HTERT RPE-1 (cell line): ENCODE measurements around the gene SRPK2.
"Not testable (repeated sequence)": the region's sequence is repeated elsewhere in the genome, so short reads cannot be mapped to it uniquely, and the experiment has no call there.

Experiments
- in situ Hi-C: fragments of 300-500 bp; cut with MboI; formaldehyde crosslinking; loops from 4 replicates; pipeline ENCODE4 v1.14.3; 2020; ENCODE audit warnings: low sequenced_read_pairs

Gene SRPK2

DNA sequence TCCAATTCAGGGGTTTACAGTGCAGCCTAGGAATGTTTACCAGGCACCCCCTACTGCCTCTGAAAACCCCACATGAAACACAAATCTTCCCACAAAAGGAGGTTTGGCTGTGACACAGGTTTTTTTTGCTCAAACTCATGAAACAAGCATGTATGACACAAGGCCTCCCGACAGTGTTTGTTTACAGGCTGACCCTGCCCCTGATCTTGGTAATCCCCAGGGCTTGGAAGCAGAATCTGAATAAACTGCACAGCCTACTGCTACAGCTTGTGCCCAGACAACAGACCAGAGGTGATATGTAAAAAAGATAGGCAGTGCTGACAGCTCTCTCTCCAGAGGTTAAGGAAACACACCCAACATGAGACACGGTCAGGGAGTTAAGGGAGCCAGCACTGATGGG is 190.5 kb downstream of the SRPK2 start:
- in situ Hi-C loops, result no loop called here

DNA sequence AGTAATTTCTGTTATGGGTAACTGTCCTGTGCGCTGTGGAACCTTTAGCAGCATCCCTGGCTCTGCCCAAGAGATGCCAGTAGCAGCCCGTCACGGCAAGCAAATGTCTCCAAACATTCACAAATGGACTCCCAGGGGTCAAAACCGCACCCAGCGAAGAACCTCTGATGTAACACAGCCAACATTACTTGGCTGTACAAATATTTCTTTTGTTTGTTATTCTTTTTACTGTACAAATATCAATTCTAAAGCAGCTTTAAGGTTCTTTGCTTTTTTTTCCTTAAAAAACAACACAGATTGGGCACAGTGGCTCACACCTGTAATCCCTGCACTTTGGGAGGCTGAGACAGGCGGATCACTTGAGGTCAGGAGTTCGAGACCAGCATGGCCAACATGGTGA is 192.2 kb downstream of the SRPK2 start:
- in situ Hi-C loops, result no loop called here

DNA sequence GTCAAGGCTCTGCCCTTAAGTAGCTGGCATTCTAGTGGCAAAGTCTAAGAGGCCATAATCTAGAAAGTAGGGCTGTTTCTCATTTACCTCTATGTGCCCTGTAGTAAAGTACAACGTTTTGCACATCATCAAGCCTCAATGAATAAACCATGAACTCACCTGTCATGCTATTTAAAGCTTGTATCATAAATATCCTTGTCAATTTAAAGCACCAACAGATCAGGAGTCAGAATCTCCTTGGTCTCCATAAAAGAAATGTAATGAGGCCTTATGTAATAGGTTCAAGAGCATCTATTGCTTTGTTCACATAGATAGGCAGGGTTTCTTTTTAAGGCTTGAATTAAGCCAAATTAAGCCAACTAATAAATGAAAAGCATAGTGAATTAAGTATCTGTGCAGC is 192.8 kb downstream of the SRPK2 start:
- in situ Hi-C loops, result no loop called here

DNA sequence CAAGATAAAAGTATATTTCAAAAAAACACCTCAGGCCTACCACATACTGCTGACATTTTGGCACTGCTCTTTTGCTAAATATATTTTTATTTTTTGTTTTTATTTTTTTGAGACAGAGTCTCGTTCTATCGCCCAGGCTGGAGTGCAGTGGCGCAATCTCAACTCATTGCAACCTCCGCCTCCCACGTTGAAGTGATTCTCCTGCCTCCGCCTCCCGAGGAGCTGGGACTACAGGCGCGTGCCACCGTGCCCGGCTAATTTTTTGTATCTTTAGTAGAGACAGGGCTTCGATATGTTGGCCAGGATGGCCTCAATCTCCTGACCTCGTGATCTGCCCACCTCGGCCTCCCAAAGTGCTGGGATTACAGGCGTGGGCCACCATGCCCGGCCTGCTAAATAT is 193.8 kb downstream of the SRPK2 start:
- in situ Hi-C loops, result not testable (repeated sequence)

DNA sequence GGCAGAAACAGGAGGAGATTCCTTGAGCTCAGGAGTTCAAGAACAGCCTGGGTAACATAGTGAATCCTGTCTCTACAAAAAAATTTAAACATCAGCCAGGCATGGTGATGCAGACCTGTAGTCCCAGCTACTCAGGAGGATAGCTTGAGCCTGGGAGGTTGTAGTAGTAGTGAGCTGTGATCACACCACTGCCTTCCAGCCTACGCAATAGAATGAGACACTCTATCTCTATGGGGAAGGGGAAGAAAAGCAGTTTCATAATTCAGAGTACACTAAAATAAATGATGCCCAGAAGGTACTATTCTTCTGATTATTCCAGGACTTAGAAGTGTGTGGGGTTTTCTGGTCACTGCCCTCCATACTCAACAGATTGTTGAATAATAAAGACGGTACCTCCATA is 197.4 kb downstream of the SRPK2 start:
- in situ Hi-C loops, result no loop called here

DNA sequence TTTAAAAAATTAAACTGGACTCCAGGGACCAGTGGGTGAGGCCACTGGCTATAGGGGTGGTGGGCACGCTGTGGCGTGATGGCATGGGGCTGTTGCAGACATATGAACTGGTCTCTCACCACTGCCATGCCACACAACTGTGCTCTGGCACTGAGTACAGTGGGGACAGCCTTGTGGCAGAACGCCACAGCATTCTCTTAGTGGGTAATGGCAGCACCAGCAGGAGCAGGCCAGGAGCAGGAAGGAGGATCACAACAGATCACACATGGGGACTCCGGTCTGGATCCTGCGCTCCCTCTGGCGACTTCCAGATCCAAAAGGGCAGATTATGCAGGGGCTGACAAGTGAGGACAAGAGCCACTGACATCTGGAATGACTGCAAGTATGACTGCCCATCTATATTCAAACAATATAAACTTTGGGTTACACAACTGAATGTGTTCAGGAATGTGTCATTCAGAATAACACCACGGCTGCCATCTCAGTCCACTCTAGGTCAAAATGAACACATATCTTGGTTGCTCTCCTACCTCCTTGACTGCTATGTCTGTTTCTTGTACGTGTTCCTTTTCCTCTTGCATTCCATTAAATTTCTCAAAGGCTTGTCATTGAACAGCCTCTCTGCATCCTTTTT is 198.7 kb downstream of the SRPK2 start:
- in situ Hi-C loops, result no loop called here

DNA sequence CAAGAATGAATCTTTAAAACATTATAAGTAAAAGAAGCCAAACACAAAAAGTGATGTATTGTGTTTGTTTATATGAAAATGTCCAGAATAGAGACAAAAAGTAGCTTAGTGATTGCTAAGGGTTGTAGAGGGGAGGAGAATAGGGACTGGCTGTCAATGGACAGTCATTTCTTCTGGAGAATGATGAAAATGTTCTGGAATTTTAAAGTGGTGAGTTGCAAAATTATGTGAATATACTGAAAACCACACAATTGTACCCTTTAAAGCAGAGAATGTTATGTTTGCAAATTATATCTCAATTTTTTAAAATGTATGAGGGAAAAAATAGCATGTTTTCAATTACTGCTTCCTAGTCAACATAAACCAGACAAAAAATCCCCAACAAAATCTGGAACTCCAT is 200.5 kb downstream of the SRPK2 start:
- in situ Hi-C loops, result no loop called here

DNA sequence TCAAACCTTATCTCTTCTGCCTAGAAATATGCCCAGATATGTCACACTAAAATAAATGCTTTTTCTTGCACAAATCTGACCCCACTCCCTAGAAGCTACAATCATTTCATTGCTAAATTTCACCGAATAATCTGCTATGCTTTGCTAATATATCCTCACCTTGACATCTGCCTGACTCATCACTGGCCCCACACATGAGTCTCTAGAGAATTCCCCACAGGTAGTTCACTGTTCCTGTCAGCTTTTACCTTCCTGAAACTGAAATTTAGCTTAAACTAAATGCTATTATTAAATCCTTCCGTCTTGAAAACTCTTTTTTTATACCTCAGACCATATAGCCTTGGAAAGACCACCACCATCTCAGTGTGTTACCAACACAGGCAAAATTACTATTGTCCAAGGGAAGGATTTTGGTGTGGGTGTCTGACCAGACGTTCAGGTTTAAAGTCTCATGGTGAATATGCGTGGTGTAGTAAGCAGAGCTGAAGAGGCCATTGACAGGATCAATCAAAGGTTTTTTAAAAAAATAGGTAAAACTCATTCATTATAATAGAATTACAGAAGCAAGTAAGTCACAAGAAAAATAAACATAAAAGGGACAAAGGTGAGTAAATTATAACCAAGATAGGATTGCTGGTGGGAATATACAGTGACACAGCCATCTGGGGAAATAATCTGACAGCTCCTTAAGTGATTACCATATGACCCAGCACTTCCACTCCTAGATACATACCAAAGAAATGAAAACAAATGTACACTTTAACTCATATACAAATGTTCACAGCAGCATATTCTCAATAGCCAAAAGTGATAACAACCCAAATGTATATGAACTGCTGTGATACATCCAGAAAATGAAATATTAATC is 201.2 kb downstream of the SRPK2 start:
- in situ Hi-C loops, result no loop called here

DNA sequence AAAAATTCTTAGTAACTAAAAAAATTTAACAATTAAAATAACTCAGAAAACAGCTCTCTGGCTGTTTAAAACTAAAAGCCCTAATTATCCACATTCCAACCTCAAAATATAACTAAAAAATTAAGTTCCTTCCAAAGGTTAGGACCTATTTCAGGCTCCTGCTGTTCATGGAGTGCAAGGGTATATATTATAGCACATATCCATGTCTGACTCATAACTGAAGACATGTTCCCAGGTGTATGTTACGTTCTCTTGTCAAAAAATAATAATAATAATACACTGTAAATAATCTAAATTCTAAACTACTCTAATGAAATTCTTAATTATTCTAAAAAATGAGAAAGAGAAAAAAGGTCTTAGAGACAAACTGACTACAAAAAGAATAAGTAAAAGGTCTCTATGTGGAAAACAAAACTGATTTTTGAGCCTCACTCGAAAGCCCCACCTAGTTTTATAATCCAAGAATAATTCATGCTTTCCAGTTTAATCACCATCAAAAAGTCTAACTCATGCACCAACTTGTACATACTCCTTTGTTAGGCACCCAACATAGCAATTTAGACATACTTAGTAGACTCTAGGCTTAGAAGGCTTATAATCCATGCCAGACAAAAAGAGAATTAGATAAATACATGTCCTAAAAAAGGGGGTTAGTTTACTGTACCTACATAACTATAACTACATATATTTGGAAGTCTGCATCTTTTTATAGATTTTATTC is 203.3 kb downstream of the SRPK2 start:
- in situ Hi-C loops, result no loop called here

DNA sequence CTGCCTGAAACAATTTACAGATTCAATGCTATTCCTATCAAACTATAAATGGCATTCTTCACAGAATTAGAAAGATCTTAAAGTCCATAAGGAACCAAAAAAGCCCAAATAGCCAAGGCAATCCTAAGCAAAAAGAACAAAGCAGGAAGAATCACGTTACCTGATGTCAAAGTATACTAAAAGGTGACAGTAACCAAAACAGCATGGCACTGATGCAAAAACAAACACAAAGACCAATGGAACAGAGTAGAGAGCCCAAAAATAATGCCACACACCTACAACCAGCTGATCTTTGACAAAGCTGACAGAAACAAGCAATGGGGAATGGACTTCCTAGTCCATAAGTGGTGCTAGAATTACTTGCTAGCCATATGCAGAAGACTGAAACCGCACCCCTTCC is 208.7 kb downstream of the SRPK2 start:
- in situ Hi-C loops, result no loop called here

DNA sequence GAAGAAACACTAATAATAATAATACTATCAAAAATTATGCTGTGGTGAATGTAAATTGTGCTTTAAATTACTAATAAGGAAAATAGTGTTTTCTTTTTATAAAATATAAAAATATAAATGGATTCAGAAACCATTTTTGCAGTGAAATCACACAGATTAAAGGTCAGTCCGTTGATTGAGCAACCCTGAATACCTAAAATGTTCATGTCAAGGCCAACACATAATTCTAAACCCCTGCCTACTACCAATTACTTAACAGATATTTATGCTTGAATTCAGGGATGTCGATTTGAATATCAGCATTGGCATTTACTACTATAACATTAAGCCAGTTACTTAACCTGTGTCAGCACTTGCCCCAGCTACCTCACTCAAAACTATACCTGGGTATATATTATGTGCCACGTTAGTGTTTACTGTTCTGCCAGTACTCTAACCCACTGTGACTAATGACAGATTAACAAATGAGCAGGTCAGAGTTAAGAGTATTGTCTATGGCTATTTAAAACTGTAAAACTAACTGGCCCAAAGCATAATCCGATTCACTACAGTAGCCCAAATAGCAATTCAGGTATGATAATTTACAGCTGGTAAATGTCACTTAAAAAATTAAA is 209.7 kb downstream of the SRPK2 start:
- in situ Hi-C loops, result no loop called here

DNA sequence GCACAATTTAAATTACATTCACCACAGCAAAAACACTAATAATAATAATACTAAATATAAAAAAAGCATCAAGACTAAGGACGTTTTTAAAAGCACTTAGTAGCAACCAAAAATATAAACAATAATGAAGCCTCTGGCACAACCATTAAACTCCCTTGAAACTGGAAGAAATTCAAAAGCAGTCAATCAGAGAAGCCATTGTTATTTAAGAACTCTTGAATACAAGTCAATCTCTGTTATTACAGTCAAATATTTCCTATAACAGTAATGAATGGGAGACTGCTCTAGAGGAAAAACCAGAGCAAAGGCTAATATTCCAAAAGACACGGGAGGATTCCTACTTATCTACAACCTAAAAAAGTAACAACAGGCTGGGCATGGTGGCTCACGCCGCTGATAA is 210.5 kb downstream of the SRPK2 start:
- in situ Hi-C loops, result no loop called here

DNA sequence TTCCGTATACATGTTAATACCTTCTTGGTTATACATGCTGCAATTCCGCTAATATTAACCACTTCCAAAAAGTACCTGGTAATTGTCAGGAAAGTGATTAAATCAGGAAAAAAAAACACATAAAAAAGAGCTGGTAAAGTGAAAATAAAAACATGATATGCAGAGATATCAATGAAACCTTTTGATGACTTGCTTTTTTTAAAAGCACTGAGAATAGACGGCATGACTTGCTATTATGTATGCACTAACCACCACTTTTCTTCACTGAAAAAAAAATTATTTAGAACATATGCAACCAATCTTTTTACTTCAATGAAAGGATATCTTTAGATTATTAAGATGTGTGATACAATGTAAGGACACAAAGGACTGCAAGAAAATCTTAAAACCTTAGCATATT is 211.7 kb downstream of the SRPK2 start:
- in situ Hi-C loops, result no loop called here

DNA sequence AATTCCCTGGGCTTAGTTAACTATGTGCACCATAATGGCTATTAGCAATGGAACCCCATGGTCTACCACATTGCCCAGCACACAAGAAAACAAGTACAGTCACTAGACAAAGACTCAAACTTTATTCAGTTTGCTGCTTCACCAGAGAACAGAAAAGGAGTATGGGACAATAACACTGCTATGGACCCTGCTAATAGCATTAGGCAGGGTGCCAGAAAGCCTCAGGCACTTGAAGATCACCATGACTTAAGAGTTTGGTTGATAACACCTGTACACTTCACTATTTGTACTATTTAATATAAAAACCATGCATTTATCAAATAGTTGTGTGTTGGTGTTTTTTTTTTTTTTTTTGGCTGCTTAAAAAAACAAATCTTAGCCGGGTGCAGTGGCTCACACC is 215.1 kb downstream of the SRPK2 start:
- in situ Hi-C loops, result no loop called here

DNA sequence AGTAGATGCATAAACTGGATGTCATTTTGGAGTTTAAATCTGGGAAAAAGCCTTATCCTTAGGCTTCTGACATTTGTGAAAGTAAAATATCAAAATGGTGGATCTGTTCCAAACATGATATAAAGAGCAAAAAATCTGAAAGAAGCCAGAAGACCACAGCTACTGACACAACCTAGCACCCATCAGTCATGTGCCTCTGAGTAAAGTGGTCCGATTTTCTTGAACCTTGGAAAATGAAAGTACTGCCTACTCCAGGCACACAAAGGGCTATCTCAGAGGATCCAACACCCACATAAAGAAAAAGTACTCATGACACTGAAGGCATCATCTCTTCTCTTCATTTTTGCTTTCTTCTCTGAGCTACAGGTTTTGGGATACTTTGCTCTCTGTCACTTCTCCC is 224.0 kb downstream of the SRPK2 start:
- in situ Hi-C loops, result no loop called here

DNA sequence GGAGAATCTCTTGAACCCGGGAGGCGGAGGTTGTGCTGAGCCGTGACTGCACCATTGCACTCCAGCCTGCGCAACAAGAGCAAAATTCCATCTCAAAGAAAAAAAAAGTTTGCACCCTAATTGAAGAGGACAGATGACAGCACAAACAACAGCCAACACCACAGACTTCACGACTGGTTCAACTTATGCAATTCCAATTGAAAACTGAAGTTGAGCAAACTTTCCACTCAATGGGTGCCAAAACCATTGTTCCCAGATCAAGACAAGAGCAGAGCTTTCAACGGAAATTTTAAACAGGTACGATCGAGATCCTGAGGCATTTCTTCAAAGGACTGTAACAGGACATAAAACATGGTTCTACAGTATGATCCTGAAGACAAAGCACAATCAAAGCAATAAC is 225.0 kb downstream of the SRPK2 start:
- in situ Hi-C loops, result no loop called here

DNA sequence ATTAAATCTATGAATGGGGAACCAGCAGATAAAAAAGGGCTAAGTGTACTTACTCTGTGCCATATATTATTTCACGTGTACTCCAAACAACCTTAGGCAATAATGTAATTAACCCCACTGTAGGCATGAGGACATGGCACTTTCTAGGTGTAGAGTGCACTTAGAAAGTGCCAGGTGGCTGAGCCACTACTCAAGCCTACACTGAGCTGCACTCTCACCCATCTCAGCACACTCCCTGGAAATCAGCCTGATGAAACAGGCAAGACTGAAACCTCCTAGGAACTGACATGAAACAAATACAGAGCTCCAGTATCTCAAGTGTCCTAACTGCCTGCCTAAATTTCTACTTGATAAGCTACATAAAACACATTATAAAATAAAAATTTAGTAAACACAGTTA is 227.4 kb downstream of the SRPK2 start:
- in situ Hi-C loops, result no loop called here

DNA sequence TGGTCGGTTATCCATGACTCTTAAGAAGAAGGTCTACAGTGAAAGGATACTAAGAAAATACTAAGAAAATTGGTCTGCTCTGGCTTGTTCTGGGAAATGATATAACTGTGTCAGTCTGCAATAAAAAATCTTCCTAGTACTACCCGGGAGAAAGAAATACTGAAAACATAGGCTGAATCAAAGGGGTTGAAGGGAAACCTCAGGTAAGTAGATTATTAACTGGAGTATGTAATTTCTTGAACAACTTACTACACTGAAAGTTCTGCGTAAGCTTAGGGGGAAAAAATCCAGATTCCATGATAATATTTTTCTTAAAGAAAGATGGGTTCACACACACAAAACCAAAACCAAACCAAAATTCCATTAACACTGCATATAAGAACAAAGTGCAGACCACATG is 231.4 kb downstream of the SRPK2 start:
- in situ Hi-C loops, result no loop called here

DNA sequence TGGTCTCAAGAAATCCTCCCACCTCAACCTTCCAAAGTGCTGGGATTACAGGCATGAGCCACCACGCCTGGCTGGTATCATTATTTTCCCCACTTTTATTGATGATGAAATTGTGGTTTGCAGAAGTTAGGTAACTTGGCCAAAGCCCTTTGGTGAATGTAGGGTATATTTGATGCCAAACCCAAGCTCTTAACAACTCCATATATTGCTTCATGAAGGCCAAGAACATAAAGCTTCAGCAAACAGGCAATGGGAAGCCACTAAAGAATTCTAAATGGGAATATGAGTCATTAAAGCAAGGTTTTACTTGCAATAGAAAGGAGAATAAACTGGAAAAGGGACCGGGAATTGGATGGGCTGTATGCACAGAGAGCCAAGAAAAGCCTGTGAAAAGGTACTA is 232.0 kb downstream of the SRPK2 start:
- in situ Hi-C loops, result no loop called here

DNA sequence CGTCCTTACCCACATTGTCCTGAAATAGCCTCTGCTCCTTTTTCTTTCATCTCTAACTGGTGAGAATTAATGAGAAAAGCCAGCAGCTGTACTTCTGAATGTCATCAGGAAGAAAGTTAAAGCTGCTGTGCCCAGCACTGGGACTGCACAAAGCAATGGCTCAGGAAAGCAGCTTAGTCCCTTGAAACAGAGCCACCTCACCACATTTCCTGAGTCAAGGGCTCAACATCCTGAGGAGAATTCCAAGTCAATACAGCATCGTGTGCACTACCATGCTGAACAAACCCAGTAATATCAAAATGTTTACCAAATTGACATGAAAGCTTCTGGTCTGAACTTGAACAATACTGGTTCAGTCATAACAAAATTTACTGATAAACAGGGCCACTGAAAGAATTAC is 234.6 kb downstream of the SRPK2 start:
- in situ Hi-C loops, result no loop called here

DNA sequence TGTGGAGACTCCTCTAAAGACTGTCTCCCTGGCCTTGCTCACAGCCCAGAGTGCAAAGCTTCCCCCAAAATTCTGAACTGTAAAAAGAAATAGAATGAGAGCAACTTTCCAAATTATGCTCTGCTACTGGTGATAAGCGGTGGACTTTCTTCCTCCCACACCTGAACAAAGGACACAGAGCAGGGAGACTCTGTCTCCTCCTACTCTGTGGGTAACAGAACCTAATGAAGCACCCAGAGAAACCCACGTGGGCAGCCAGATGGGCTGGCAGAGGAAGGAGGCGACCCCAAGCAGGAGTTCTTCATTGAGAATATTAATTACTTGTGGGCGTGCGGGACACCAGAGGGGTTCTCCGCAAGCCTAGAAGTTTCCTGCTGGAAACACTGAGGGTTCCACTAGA is 235.2 kb downstream of the SRPK2 start:
- in situ Hi-C loops, result no loop called here

DNA sequence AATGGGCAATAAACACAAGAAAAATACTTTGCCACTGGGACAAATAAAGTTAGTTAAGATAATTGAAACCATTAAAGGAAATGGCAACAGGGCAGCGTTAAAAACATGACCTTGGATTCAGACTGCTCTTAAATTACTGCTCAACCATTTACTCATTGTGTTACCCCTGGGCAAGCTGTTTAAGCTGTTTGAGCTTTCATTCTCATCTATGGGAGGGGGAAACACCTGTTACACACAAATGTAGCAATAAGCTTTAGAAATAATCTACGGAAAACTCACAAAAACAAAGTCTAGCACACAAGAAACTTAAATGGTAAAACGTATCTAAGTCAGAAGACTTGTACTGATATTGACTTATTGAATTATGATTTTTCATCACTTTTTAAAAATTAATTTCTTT is 237.6 kb downstream of the SRPK2 start:
- in situ Hi-C loops, result no loop called here
